ENCODE measurements around the gene C22orf39.
A peak's percentile ranks its signal among the peaks of the same experiment; 100 is the strongest.

The C22orf39 gene

DNA sequence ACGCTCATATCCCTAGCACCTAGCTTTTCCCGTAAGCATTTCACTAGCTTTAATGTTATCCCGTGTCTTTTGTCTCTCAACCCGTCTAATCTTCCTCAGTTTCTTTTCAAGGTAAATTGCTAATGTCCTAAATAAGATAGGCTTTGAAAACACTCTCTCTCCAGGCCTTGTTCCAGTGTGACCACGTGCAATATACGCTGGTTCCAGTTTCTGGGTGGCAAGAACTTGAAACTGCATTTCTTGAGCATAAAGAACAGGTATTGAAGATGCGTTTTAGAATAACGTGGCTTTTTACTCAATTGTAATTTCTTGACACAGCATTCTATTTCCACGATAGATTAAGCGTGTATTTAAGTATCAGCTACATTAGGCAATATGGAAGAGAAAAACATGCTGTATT is 33.3 kb upstream of the C22orf39 start:
- H3K4me3 ChIP-seq (ENCODE audit: low read length): peak overlapping the region; percentile 79
- no peak for TF ChIP-seq ZNF274 (IDR thresholded peaks at IDR 0.05; ENCODE audit: low read depth, low read length)

DNA sequence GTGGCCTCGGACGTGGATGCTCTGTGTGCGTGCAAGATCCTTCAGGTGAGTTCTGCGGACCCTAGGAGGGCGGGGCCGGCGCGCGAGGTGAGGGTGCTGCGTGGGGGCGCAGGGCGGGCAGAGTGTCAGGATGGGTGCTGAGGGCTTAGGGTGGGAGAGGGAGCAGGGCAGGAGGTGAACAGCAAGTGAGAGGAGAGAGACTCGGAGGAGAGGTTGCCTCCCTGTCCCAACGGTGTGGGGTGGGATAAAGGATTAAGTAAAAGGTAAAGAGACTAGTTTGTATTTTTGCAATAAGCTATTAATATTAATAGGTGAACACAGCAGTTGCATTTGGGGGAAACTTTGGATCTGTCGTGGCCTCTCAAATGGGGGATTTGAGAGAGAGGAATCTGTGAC is 32.7 kb upstream of the C22orf39 start:
- TF ChIP-seq ZNF274 (IDR thresholded peaks at IDR 0.05; ENCODE audit: low read depth, low read length): no peak
- peak overlapping the region; percentile 79 for H3K4me3 ChIP-seq (ENCODE audit: low read length)

DNA sequence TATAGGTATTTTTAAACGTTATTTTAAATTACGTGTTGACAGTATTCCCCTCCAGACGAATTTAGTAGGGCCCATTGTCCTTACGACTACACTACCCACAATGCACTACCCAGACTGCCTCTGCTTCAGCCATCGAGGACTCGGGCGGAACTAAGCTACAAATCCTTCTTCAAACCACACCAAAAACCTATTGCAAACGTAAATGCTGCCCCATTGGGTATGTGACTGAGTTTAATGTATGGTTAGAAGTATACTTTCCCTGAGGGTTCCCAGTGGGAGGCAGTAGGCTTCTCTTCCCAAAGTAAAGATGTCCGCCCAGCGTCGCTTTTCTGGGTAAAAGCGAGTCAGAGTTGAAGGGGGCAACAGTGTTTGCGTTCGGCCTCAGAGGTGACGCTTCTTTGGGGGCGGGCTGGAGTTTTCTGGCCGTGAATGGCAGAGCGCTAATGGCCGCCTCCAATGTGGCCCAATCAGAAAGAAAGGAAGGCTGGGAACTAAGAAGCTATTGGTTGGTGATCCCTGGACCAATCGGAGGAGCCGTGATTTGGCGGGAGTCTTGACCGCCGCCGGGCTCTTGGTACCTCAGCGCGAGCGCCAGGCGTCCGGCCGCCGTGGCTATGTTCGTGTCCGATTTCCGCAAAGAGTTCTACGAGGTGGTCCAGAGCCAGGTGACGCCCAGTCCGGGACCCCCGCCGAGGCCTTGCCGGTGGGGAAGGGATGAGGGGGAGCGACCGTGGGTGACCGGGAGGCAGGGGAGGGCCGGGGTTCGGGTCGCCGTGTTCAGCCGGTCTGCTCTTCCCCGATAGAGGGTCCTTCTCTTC is 32.1 kb upstream of the C22orf39 start, which contains the start of gene CDC45:
Gene CDC45, plus strand, starts transcription at position 566 of the 818 bp plus-strand sequence. Its CDS starts 49 bp downstream, at position 615.
- peak within 1 kb of the TSS; percentile 79 for H3K4me3 ChIP-seq (ENCODE audit: low read length)
- no peak for TF ChIP-seq ZNF274 (IDR thresholded peaks at IDR 0.05; ENCODE audit: low read depth, low read length)

DNA sequence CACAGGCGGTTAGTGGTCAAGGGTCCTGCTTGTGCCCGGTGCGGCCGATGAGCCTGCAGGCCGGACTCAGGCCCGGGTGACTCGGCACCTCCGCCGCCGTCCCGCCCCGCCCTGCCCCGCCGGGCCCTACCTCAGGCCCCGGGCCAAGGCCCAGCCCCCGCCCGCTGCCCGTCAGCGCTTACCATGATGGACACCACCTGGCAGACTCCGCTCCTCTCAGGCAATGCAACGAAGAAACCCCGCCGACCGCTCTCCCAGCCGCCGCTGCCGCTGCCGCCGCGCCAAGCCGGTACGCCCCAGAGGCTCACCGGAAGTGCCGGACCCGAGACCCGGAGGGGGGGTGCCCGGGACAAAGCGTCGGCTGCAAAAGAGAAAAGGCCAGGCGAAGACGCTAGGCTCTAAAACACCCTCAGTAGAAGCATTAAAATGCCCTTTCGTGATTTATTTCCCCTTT is 31.4 kb upstream of the C22orf39 start, which contains the start of gene UFD1:
Gene UFD1, minus strand, starts transcription at position 293 of the 454 bp plus-strand sequence. Its CDS starts 108 bp downstream, at position 185.
- peak within 1 kb of the TSS; percentile 79 for H3K4me3 ChIP-seq (ENCODE audit: low read length)
- TF ChIP-seq ZNF274 (IDR thresholded peaks at IDR 0.05; ENCODE audit: low read depth, low read length): no peak

DNA sequence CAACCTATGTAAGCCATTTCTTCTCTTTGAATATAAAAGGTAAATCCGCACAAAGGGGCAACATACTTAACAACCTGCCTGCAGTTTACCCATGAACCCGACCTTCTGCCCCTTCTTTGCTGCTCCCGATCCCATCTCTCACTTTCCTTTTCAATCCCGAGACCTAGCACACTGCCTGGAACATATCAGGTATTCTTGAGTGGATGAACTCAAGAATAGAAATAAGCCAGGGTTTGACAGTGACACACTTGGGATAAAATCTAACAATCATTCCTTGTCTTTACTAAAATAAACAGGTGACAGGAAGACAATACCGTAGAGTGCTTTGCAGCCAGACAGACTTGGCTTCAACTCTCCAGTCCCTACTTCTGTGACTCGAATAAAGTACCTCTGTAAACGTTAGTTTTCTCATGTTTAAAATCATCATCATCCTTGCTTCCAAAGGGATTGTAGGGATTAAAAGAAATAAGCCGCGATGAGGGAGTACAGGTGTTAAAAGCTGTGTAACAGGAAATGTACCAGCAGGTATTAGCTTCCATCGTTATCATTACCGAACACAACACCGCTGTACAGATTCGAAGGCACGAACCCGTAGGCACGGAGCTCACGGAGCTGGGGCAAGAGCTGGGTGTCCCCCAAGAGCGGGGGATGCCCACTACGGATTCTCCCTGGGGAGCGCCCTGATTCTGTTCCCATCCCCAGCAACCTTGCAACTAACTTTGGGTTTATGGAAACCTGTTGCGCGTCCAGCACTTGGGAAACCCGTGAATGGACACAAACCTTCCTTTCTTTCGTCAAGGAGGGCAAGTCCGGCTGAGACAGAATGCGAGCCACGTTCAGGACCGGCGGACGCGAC is 30.8 kb upstream of the C22orf39 start:
- no peak for TF ChIP-seq ZNF274 (IDR thresholded peaks at IDR 0.05; ENCODE audit: low read depth, low read length)
- H3K4me3 ChIP-seq (ENCODE audit: low read length): peak overlapping the region; percentile 78

DNA sequence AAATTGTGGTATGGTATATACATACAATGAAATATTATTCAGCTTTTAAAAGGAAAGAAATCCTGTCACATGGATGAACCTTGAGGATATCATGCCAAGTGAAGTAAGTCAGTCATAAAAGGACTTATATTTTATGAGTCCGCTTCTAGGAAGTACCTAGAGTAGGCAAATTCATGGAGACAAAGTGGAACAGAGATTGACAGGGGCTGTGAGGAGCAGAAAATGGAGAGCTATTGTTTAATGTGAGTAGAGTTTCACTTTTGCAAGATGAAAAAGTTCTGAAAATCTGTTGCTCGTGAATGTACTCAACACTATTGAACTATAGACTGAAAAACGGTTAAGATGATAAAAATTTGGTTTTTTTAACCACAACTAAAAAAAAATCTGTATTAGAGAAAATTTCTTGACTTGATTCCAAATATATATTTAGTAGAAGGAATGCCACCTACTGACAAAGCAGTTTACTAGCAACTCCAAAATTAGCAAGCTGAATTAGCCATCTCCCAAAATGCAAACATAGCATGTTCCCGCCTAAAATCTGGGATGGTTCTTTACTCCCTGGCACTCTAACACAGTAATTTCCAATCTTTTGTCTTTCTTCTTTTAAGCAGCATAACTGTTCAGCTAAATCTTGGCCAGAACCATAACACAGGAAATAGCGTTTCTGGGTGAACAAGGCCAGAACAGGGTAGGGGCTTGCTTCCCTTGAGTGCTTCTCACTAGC is 30.0 kb upstream of the C22orf39 start:
- peak overlapping the region; percentile 78 for H3K4me3 ChIP-seq (ENCODE audit: low read length)
- no peak for TF ChIP-seq ZNF274 (IDR thresholded peaks at IDR 0.05; ENCODE audit: low read depth, low read length)

DNA sequence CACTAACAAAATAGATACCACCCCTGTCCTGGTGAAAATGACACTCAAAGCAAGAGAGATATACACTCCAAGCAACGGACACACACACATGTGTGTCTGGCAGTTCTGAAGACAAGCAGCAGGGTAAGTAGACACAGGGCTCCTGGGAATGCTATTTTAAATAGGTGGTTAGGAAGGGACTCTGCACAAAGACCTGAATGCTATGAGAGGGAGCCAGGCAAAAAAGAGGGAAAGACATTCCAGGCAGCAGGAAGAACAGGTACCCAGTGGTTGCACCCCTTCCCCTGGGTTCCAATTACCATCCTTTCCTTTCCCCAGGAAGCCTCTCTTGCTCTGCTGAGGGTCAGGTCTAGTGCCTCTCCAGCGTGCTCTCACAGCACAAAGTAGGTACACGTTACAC is 28.5 kb upstream of the C22orf39 start:
- no peak overlapping the region for H3K4me3 ChIP-seq (ENCODE audit: low read length)
- TF ChIP-seq ZNF274 (IDR thresholded peaks at IDR 0.05; ENCODE audit: low read depth, low read length): no peak

DNA sequence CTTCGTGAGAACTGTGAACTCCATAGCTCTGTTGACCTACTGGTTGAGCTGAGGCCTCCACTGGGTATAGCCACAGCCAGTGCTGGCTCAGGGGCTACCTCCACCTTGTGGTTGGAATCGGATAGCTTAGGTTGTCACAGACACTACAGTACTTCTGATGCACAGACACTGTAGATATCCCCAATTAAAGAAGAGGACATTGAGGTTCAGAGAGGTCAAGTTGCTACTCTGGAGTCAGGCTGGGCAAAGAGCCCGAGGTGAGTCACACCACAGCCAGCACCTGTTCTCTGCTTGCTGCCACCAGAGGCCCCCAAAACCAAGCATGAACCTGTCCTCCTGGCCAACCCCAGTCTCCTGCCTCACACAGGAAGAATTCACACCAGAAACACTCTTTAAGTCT is 26.1 kb upstream of the C22orf39 start:
- TF ChIP-seq ZNF274 (IDR thresholded peaks at IDR 0.05; ENCODE audit: low read depth, low read length): no peak
- H3K4me3 ChIP-seq (ENCODE audit: low read length): no peak overlapping the region

DNA sequence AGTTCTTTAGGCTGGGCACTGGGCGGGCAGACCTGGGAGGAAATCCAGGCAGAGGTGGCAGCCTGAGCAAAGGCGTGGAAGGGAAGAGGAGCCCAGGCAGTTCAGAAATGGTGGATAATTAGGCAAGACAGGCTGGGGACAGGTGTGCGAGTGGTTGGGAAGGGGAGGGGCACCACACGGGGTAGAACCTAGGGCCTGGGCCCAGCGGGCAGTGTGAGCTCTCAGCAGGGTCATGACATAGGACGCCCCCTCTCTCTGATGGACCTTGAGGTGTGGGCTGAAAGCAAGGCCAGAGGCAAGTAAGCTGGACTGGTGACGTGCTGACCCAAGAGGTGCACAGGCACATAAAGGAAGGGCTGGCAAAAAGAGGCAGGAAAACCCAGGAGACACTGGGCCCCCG is 24.7 kb upstream of the C22orf39 start:
- TF ChIP-seq ZNF274 (IDR thresholded peaks at IDR 0.05; ENCODE audit: low read depth, low read length): no peak
- no peak overlapping the region for H3K4me3 ChIP-seq (ENCODE audit: low read length)

DNA sequence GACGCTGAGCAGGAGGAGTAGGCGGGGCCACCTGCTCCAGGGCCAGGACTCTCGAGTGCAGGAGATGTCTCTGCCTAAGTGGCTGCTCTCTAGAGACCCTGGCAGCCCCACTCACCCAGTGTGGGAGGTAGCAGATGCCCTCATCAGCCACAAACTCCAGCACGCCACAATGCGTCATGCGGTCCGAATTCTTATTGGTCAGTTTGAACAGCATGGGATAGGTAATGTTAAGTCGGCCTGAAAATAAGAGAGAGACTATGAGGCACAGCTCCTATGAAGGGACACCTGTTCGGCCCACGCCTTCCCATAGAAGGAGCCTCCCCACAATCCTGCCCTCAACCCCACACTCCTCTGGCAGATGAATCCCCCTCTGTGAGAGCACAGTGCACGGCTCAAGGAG is 24.1 kb upstream of the C22orf39 start:
- no peak for TF ChIP-seq ZNF274 (IDR thresholded peaks at IDR 0.05; ENCODE audit: low read depth, low read length)
- no peak overlapping the region for H3K4me3 ChIP-seq (ENCODE audit: low read length)

DNA sequence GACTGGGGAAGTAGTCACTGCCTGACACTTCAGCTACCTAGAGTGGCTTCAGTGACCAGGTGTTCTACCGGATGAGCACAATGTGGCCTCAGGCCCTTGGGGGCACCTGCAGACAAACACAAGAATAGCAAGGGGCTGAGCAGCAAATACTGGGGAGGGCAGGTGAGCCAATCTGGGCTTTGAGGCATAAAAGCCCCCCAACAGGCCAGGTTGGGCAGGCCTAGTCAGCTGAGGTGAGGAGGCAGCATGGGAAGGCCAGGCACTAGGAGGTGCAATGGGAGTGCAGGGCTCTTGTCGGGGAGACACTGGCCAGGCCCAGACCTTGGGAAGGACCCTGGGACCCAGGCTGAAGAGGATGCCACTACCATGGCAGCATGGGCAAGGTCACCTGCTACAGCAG is 22.5 kb upstream of the C22orf39 start:
- TF ChIP-seq ZNF274 (IDR thresholded peaks at IDR 0.05; ENCODE audit: low read depth, low read length): no peak
- no peak overlapping the region for H3K4me3 ChIP-seq (ENCODE audit: low read length)

DNA sequence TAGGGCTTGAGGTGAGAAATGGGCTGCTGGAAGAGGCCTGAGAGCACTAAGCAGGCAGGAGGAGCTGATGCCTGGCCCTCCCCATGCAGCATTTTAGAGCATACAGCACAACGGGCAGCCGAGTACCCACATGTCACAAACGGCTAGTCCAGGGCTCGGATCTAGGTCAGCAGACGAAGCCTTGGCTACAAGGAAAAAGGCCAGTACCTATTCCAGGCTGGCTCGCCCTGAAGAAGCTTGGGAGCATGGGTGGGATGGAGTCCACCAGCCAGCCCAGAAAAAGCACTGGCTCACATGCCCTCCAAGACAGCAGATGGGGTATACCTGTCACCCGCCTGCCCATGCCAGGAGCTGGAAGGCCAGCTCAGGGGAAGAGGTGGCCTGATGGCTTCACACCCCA is 21.9 kb upstream of the C22orf39 start:
- H3K4me3 ChIP-seq (ENCODE audit: low read length): no peak overlapping the region
- TF ChIP-seq ZNF274 (IDR thresholded peaks at IDR 0.05; ENCODE audit: low read depth, low read length): no peak

DNA sequence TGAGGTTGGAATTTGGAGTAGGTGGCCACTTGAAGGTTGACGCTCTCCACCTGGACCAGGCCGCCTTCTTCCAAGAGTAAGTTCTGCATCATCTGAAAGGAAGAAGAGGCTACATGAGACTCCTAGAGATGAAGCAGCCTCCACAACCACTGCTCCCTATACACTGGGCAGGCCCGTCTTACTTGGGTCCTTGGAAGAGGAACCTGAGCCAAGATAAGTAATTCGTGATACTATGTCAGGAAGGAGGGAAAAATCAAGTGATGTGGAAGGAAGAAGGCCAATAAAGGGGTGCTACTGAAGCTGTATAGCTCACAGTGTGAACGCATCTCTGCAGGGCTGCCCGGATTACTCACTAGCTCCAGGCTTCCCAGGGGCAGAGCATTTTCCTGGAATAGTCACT is 20.4 kb upstream of the C22orf39 start:
- TF ChIP-seq ZNF274 (IDR thresholded peaks at IDR 0.05; ENCODE audit: low read depth, low read length): no peak

More for the DNA sequence above, 20.4 kb upstream of the C22orf39 start:
- H3K4me3 ChIP-seq (ENCODE audit: low read length): no peak overlapping the region
